Esophagus squamous epithelium (tissue), 5 donors: ENCODE results near the gene TMEM255B. TPM values are rescaled to one million over a fixed set of nuclear protein-coding genes. Genes with fewer than 3 reads are reported as not detected.
A peak's percentile ranks its signal among the peaks of the same experiment; 100 is the strongest.

Source experiments
- DNase-seq: peaks from one replicate; lab custom pipeline; 2025; lab: John Stamatoyannopoulos, UW
- H3K27ac ChIP-seq, 4 donors: fragments of 200-600 bp; sonication (generic); one replicate each; pipeline ENCODE4 v1.5.1; 2016 to 2019; ENCODE audit warnings: mild to moderate bottlenecking in 1 of 4
- H3K27me3 ChIP-seq, 4 donors: fragments of 200-600 bp; sonication (generic); 1 replicate in 3 of 4; 2 replicates in 1 of 4; pipeline versions ENCODE4 v1.5.1 to v1.6.0; 2017 to 2021; ENCODE audit warnings: antibody characterized with exemption in 1 of 4
- H3K36me3 ChIP-seq, 3 donors: fragments of 200-600 bp; sonication (generic); one replicate each; pipeline ENCODE4 v1.5.1; 2016 to 2019
- H3K4me1 ChIP-seq, 3 donors: fragments of 200-600 bp; sonication (generic); one replicate each; pipeline ENCODE4 v1.5.1; 2017 to 2019
- H3K4me3 ChIP-seq, 4 donors: fragments of 200-600 bp; sonication (generic); 1 replicate in 3 of 4; 2 replicates in 1 of 4; pipeline ENCODE4 v1.5.1; 2016 to 2019; ENCODE audit warnings: mild to moderate bottlenecking in 2 of 4, moderate library complexity in 1 of 4
- H3K9me3 ChIP-seq, 3 donors: fragments of 200-600 bp; sonication (generic); one replicate each; pipeline ENCODE4 v1.5.1; 2016 to 2019
- POLR2A ChIP-seq, 4 donors: fragments of 450-650 bp; IDR thresholded peaks; one replicate each; pipeline ENCODE4 v1.6.1; 2017; ENCODE audit warnings: antibody characterized with exemption in 4 of 4, mild to moderate bottlenecking in 4 of 4, moderate library complexity in 3 of 4
- WGBS, 2 donors: methylation state at CpG; one replicate each; pipeline ENCODE4 v1.1.5; 2018; 5-methylcytosine and 5-hydroxymethylcytosine counted together
- intact Hi-C: fragments of 100-400 bp; cut with DNase I; formaldehyde crosslinking; loops from one replicate; pipeline ENCODE4 v1.15.0; 2022
- total RNA-seq, 4 donors: library from RNA; depleted of rRNA; stranded (reverse); fragments of >200 nt; gene quantifications; one replicate each; pipeline ENCODE4 v1.1.0, GENCODE V29; 2016
- TF ChIP-seq, protein P1 (sequence below), 6 experiments: fragments of 450-650 bp in 4 of 6; fragments of 200-600 bp in 2 of 6; sonication (generic) in 2 of 6; IDR thresholded peaks; one replicate each; pipeline ENCODE4 v1.5.1; 2016 to 2019; ENCODE audit warnings: antibody characterized with exemption in 6 of 6, mild to moderate bottlenecking in 4 of 6, moderate library complexity in 4 of 6
- donor health status: DM: yes; HTN: yes; CAD: no.

TMEM255B gene
- total RNA-seq, 4 donors from 2014 or later, result 0.30 to 9.2 (median 3.2) TPM; not detected in 1

DNA sequence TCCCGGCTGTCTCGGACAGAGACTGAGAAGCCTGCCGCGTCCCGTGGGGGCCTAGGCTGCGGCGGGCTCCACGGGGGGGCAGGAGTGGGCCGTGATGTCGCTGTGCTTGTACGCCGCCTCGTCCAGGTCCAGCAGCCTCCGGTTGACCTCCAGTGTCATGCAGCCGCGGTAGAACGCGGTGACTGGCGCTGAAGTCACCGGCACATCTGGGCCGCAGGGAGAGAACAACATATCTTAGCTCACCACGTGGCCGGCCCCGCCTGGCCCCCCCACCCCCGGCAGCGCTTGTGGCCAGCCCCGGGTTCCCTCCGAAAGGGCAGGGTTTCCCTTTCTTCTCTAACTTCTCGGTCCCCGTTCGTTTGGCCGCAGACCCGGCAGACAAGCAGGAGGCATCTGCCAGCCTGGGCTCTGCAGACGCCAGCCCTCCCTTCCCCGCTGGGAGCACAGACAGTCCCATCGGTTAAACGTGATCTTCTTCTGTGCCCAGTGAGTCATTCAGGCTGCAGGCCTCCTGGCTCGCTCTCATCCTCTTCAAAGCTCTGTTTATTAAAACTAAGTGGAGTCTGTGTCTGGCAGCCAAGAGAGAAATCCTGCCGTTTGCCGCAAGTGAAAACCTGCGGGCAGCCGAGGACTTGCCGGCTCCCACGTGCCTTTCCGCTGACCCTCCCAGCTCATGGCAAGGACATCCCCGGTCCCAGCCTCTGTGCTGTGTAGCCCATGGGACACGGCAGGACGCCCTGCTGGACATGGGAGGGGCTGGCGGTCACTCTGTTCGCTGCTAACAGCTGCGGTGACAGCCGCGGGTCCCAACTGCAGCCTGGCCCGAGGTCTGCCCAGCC, 62.0 kb downstream of the TMEM255B start:
- Histone ChIP-seq H3K27me3 (no peaks in the 10 kb centered on the region), H3K27ac (peak overlapping the region; percentile 50 to 91 (median 82)), H3K4me3 (peak overlapping the region in 3 of 4 donors; percentile 17 to 50 (median 27)), H3K9me3 (no peaks in the 10 kb centered on the region), H3K4me1 (peaks cover 33 to 74% (median 41%) of the 10 kb centered on the region in 3 donors), H3K36me3 (peaks cover 5 to 53% (median 16%) of the 10 kb centered on the region in 3 donors)
- intact Hi-C loops, result no loop called here
- no peak for DNase-seq
- 5 to 22% methylated on average over 17 to 20 of the region's 54 CpGs for WGBS, 2 donors
- no peak for TF ChIP-seq POLR2A (IDR thresholded peaks at IDR 0.05)
- TF ChIP-seq, protein P1, sequence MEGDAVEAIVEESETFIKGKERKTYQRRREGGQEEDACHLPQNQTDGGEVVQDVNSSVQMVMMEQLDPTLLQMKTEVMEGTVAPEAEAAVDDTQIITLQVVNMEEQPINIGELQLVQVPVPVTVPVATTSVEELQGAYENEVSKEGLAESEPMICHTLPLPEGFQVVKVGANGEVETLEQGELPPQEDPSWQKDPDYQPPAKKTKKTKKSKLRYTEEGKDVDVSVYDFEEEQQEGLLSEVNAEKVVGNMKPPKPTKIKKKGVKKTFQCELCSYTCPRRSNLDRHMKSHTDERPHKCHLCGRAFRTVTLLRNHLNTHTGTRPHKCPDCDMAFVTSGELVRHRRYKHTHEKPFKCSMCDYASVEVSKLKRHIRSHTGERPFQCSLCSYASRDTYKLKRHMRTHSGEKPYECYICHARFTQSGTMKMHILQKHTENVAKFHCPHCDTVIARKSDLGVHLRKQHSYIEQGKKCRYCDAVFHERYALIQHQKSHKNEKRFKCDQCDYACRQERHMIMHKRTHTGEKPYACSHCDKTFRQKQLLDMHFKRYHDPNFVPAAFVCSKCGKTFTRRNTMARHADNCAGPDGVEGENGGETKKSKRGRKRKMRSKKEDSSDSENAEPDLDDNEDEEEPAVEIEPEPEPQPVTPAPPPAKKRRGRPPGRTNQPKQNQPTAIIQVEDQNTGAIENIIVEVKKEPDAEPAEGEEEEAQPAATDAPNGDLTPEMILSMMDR (IDR thresholded peaks at IDR 0.05), result peak in 1 of 6 experiments; percentile 7

DNA sequence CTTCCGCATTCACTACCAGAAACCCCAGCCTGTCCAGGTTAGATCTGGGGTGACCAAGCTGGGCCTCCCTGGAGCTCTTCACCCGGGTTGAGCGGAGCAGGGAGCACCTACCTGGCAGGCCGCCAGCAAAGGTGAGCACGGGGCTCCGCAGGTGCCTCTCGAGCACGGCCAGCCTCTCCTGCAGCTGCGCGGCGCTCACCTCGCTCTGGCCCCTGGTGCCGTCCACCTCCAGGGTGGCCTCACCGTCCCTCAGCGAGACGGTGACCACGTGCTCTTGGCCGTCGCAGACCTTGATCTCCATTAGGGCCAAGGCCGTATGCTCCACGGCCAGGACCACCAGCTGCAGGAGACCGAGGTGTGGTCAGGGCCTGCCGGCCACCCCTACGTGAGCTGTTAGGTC, 62.8 kb downstream of the TMEM255B start:
- H3K4me1 ChIP-seq, result peaks cover 33 to 66% (median 41%) of the 10 kb centered on the region in 3 donors
- intact Hi-C loops, result no loop called here
- WGBS, 2 donors, result 60 to 100% methylated on average over 1 of the region's 24 CpGs
- peaks cover 7 to 61% (median 16%) of the 10 kb centered on the region in 3 donors for H3K36me3 ChIP-seq
- H3K4me3 ChIP-seq, result no peak overlapping the region
- peak overlapping the region; percentile 50 to 91 (median 82) for H3K27ac ChIP-seq
- no peak for TF ChIP-seq POLR2A (IDR thresholded peaks at IDR 0.05)
- TF ChIP-seq, protein P1 (IDR thresholded peaks at IDR 0.05), result no peak
- H3K27me3 ChIP-seq, result no peaks in the 10 kb centered on the region
- DNase-seq, result no peak
- H3K9me3 ChIP-seq, result no peaks in the 10 kb centered on the region

DNA sequence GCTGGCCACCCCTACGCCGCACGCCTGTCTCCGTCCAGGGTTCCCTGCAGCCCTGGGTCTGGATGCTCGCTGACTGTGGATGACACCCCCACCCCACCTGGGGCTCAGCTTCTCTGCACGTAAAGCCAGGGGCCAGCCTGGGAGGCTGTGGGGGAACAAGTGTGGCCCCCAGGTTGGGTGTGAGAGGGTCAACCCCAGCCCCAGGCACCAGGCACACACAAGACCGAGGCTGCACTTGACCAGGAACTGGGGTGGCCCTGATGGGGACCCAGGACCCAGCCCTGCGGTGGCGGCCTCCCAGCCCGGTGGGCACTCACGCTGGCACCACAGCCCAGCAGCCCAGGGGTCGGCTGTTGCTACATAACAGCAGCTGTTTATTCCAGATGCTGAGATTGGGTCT, 63.2 kb downstream of the TMEM255B start:
- no peak for DNase-seq
- Histone ChIP-seq H3K4me3 (no peak overlapping the region), H3K27ac (peak overlapping the region in 3 of 4 donors; percentile 76 to 91 (median 87)), H3K4me1 (peaks cover 29 to 61% (median 41%) of the 10 kb centered on the region in 3 donors), H3K36me3 (peaks cover 11 to 65% (median 16%) of the 10 kb centered on the region in 3 donors), H3K27me3 (no peaks in the 10 kb centered on the region), H3K9me3 (no peaks in the 10 kb centered on the region)
- WGBS, 2 donors, result 93% methylated on average over 2 of the region's 12 CpGs; no CpG with 5 or more reads in 1 of the 2 donors
- TF ChIP-seq POLR2A (IDR thresholded peaks at IDR 0.05), result no peak
- TF ChIP-seq, protein P1 (IDR thresholded peaks at IDR 0.05), result no peak
- intact Hi-C loops, result no loop called here

DNA sequence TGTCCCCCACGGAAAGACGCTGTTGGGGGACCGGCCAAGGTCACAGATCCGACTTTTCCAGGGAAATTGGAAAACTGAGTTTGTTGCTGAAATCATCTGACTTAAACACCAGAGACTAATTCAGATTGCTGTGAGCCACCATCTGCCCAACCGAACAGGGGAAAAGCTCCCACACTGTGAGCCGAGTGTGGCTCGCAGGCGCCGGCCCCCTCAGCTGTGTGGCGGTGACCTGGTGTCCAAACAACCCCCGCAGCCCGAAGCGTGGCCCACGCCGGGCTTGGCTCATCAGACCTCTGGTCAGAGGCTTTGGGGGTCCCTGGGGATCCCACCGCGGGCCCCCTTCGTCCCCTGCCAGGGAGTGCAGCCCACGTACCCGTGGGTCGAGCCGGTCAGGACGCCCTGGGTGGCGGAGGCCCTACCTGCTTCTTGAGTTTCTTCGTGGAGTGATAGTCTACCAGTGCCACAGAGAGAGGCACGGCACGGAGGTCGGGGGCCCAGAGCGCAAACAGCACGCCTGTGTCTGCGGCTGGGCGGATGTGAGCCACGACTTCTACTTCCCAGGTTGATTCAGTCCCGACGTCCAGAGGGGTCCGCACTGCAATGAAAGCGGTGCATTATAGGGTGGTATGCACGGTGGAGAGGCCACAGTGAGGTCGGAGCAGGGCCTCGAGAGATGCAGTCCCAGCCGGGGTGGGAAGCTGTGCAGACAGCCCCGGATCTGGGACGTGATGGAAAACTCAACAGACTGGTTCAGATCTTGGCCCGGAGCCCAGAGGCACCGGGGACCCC, 64.1 kb downstream of the TMEM255B start:
- intact Hi-C loops, result no loop called here
- Histone ChIP-seq H3K36me3 (peaks cover 11 to 74% (median 16%) of the 10 kb centered on the region in 3 donors), H3K9me3 (no peaks in the 10 kb centered on the region), H3K4me1 (peaks cover 20 to 52% (median 37%) of the 10 kb centered on the region in 3 donors), H3K27ac (peak overlapping the region in 1 of 4 donors; percentile 87), H3K27me3 (no peaks in the 10 kb centered on the region), H3K4me3 (no peak overlapping the region)
- 88% methylated on average over 26 to 38 of the region's 45 CpGs for WGBS, 2 donors
- TF ChIP-seq POLR2A (IDR thresholded peaks at IDR 0.05), result no peak
- TF ChIP-seq, protein P1 (IDR thresholded peaks at IDR 0.05), result no peak
- no peak for DNase-seq
